GM15510 (cell line): ENCODE data around the gene CTXND1.

Experiments
- POLR2A ChIP-seq: IDR thresholded peaks from 3 replicates; pipeline ENCODE4 v1.6.1; 2011; ENCODE audit warnings: borderline replicate concordance; ENCODE audit not compliant: insufficient read length; ENCODE audit errors: extremely low read depth

CTXND1 gene

GRCh38 chr15:80231371-80231770 is 20.6 kb downstream of the CTXND1 start:
- no peak for TF ChIP-seq POLR2A

- no peak for TF ChIP-seq POLR2A
Measured at GRCh38 chr15:80228959-80229610, 22.9 kb downstream of the CTXND1 start.

GRCh38 chr15:80219955-80220354 is 32.1 kb downstream of the CTXND1 start:
- TF ChIP-seq POLR2A, result no peak

GRCh38 chr15:80217327-80217900 is 34.6 kb downstream of the CTXND1 start:
- TF ChIP-seq POLR2A, result no peak

- TF ChIP-seq POLR2A, result no peak
Measured at GRCh38 chr15:80216911-80217310, 35.1 kb downstream of the CTXND1 start.

- no peak for TF ChIP-seq POLR2A
Measured at GRCh38 chr15:80216141-80216540, 35.9 kb downstream of the CTXND1 start.

GRCh38 chr15:80214910-80215309 is 37.1 kb downstream of the CTXND1 start:
- no peak for TF ChIP-seq POLR2A

- TF ChIP-seq POLR2A, result no peak
Measured at GRCh38 chr15:80211976-80212375, 40.0 kb downstream of the CTXND1 start.

GRCh38 chr15:80210611-80211573 is 41.1 kb downstream of the CTXND1 start:
- no peak for TF ChIP-seq POLR2A

- TF ChIP-seq POLR2A, result no peak
Measured at GRCh38 chr15:80208758-80209734, 43.0 kb downstream of the CTXND1 start.

- TF ChIP-seq POLR2A, result no peak
Measured at GRCh38 chr15:80207887-80208286, 44.1 kb downstream of the CTXND1 start.

GRCh38 chr15:80204231-80204630 is 47.8 kb downstream of the CTXND1 start:
- TF ChIP-seq POLR2A, result no peak

GRCh38 chr15:80203361-80203885 is 48.6 kb downstream of the CTXND1 start:
- no peak for TF ChIP-seq POLR2A
